ENCODE measurements around the gene SASS6.

DNA sequence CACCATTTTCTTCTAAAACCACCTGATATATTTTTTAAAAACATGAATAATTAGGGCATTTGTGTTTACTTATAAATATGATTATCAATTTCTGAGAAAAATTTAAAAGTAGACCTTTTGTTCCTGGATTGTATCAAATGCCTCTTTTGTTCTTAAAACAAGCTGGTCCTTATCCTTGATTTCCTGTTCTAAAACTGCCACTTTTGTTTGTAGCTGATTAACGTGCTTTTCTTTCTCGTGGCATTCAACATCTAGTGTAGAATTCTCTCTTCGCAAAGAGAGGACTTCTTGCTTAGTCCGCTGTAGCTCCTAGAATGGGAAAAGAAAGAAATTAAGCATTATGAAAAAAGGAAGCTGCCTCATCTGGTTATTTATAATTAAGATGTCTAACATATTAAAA, 25.0 kb downstream of the SASS6 start:
- TF ChIP-seq EZH2 (IDR thresholded peaks at IDR 0.05; ENCODE audit: borderline replicate concordance, low read depth, low read length, poor library complexity, severe bottlenecking) (no peak), CTCF (conservative IDR thresholded peaks at IDR 0.05; ENCODE audit: low read depth, low read length) (no peak)
